Measurements from ENCODE around the gene MTUS2. TPM values are rescaled to one million over a fixed set of nuclear protein-coding genes. Genes with fewer than 3 reads are reported as not detected.

MTUS2 gene
- total and polyA plus RNA-seq, 2 experiments from 2014 or later: 0.27 to 0.38 TPM

- no peak for TF ChIP-seq CREB1 (CRISPR knock-in tag; IDR thresholded peaks at IDR 0.05; ENCODE audit: low read depth)
Measured at GRCh38 chr13:29516012-29516411, 695.9 kb downstream of the MTUS2 start (continued).

GRCh38 chr13:29516880-29517279 is 696.7 kb downstream of the MTUS2 start:
- H3K27ac Mint-ChIP-seq: no peak overlapping the region
- no peaks in the 10 kb centered on the region; the same call in 1 of the 2 replicates for H3K79me2 ChIP-seq (replicated peaks; ENCODE audit: insufficient read depth)
- H3K27ac ChIP-seq (ENCODE audit: low read depth): no peak overlapping the region
- no peaks in the 10 kb centered on the region for H3K4me1 Mint-ChIP-seq
- H3K9me3 Mint-ChIP-seq: no peaks in the 10 kb centered on the region
- no peaks in the 10 kb centered on the region for H3K9me2 ChIP-seq (ENCODE audit: insufficient read depth)
- DNase-seq (ENCODE audit: low spot score) (no peak), ATAC-seq (no peak)
- no peak overlapping the region for H3K4me2 ChIP-seq
- H3K4me3 ChIP-seq: no peak overlapping the region
- H3K27me3 ChIP-seq (ENCODE audit: insufficient read depth): no peaks in the 10 kb centered on the region
- no peak overlapping the region for H2AFZ ChIP-seq
- H3K36me3 ChIP-seq (ENCODE audit: insufficient read depth): peaks cover 33% of the 10 kb centered on the region
- no peaks in the 10 kb centered on the region for H3K4me1 ChIP-seq (ENCODE audit: insufficient read depth)
- TF ChIP-seq ZNF114 (CRISPR knock-in tag; IDR thresholded peaks at IDR 0.05) (no peak), NANOG (IDR thresholded peaks at IDR 0.05; ENCODE audit: borderline replicate concordance) (no peak), CTCF (conservative IDR thresholded peaks at IDR 0.05; ENCODE audit: low read depth in 2 of 2) (no peak), EZH2phosphoT487 (IDR thresholded peaks at IDR 0.05; ENCODE audit: unreplicated experiment) (no peak), JUNB (IDR thresholded peaks at IDR 0.05; ENCODE audit: unreplicated experiment) (no peak), STAT1 (IDR thresholded peaks at IDR 0.05; ENCODE audit: unreplicated experiment) (no peak), ZNF462 (CRISPR knock-in tag; IDR thresholded peaks at IDR 0.05) (no peak), EZH2 (IDR thresholded peaks at IDR 0.05; ENCODE audit: low read depth, unreplicated experiment) (no peak), ETS1 (IDR thresholded peaks at IDR 0.05) (no peak), POLR2AphosphoS5 (IDR thresholded peaks at IDR 0.05; ENCODE audit: low read depth) (no peak), REST (IDR thresholded peaks at IDR 0.05; ENCODE audit: unreplicated experiment) (no peak), ZNF331 (CRISPR knock-in tag; IDR thresholded peaks at IDR 0.05; ENCODE audit: low read depth) (no peak), CREB1 (CRISPR knock-in tag; IDR thresholded peaks at IDR 0.05; ENCODE audit: low read depth) (no peak)
- H3F3A ChIP-seq (replicated peaks; ENCODE audit: low read depth): no peaks in the 10 kb centered on the region
- H3K27me3 Mint-ChIP-seq (ENCODE audit: insufficient read depth, low read depth, poor library complexity): peaks cover 8% of the 10 kb centered on the region
- no peak overlapping the region for H3K4me3 Mint-ChIP-seq
- peaks cover 23% of the 10 kb centered on the region for H4K20me1 ChIP-seq (replicated peaks; ENCODE audit: insufficient read depth)
- H3K36me3 Mint-ChIP-seq (ENCODE audit: low read depth): peaks cover 89% of the 10 kb centered on the region
